CD4-positive, alpha-beta T cell (primary cell): ENCODE results near the gene RHBDL1. TPM values are rescaled to one million over a fixed set of nuclear protein-coding genes. Genes with fewer than 3 reads are reported as not detected.

Experiments used
- ATAC-seq: fragments of 200-7000 bp; cut with Tn5 transposase; one replicate; pipeline ENCODE4 v1.10.0; 2022; ENCODE audit warnings: mild to moderate bottlenecking; ENCODE audit not compliant: poor library complexity
- CTCF ChIA-PET: fragments of 350-600 bp; sonication (Branson Sonifier 250); formaldehyde crosslinking; loops from one replicate; lab custom pipeline; 2021; ENCODE audit warnings: antibody characterized with exemption, inconsistent platforms; lab: Charles Lee
- POLR2A ChIA-PET: fragments of 350-600 bp; sonication (Branson Sonifier 250); formaldehyde crosslinking; loops from one replicate; lab custom pipeline; 2021; ENCODE audit warnings: antibody characterized with exemption, inconsistent platforms; lab: Charles Lee
- DNase-seq, 14 experiments: peaks; one replicate each; pipeline ENCODE4 v3.0.0-alpha.2; 2013 to 2020; ENCODE audit warnings: mixed read lengths in 2 of 14
- H3K27ac ChIP-seq, 2 donors: one replicate each; pipeline versions ENCODE4 v1.5.1 to v1.7.0; 2013; ENCODE audit warnings: low read length in 2 of 2, low read depth in 1 of 2, mild to moderate bottlenecking in 1 of 2
- H3K27me3 ChIP-seq, 2 experiments: 1 replicate in 1 of 2; 2 replicates in 1 of 2; pipeline versions ENCODE4 v1.6.1 to v1.7.0; 2013; ENCODE audit warnings: low read length in 2 of 2, control low read depth in 1 of 2, mild to moderate bottlenecking in 1 of 2, moderate library complexity in 1 of 2; ENCODE audit not compliant: insufficient read depth in 2 of 2, control insufficient read depth in 1 of 2
- H3K36me3 ChIP-seq: one replicate; pipeline ENCODE4 v1.6.1; 2013; ENCODE audit warnings: low read length, control low read depth; ENCODE audit not compliant: insufficient read depth
- H3K4me1 ChIP-seq: one replicate; pipeline ENCODE4 v1.6.1; 2013; ENCODE audit warnings: low read length, control low read depth; ENCODE audit not compliant: insufficient read depth
- H3K4me3 ChIP-seq: one replicate; pipeline ENCODE4 v1.5.1; 2013; ENCODE audit warnings: mild to moderate bottlenecking, low read length, moderate library complexity
- H3K9me3 ChIP-seq, 2 experiments: 1 replicate in 1 of 2; 2 replicates in 1 of 2; pipeline versions ENCODE4 v1.6.1 to v1.7.0; 2013; ENCODE audit warnings: low read length in 2 of 2, mild to moderate bottlenecking in 2 of 2, control low read depth in 1 of 2, moderate library complexity in 1 of 2; ENCODE audit not compliant: control insufficient read depth in 1 of 2, insufficient read depth in 1 of 2
- H3K27ac Mint-ChIP-seq: one replicate; pipeline ENCODE4 v1.8.0; 2020; ENCODE audit warnings: mixed read lengths
- H3K27me3 Mint-ChIP-seq: one replicate; pipeline ENCODE4 v1.8.0; 2021; ENCODE audit warnings: mixed read lengths
- H3K36me3 Mint-ChIP-seq: one replicate; pipeline ENCODE4 v1.8.0; 2021; ENCODE audit warnings: low read depth, mixed read lengths
- H3K4me1 Mint-ChIP-seq: one replicate; pipeline ENCODE4 v1.8.0; 2021; ENCODE audit warnings: low read depth, mixed read lengths
- H3K4me3 Mint-ChIP-seq: one replicate; pipeline ENCODE4 v1.8.0; 2020; ENCODE audit warnings: mild to moderate bottlenecking, mixed read lengths
- H3K9me3 Mint-ChIP-seq: one replicate; pipeline ENCODE4 v1.8.0; 2020; ENCODE audit warnings: mixed read lengths
- intact Hi-C, 2 experiments: fragments of 100-400 bp; cut with DNase I in 1 of 2; cut with micrococcal nuclease in 1 of 2; formaldehyde crosslinking; loops; one replicate each; pipeline versions ENCODE4 v1.15.1 to v1.9.0; 2023 to 2025; cut with DNase I, micrococcal nuclease
- total RNA-seq, 174 experiments: library from RNA in 2 of 174; stranded (reverse) in 2 of 174; gene quantifications; one replicate each; pipeline ENCODE4 v1.2.3 and lab custom pipeline; 2021 to 2026
- TF ChIP-seq, protein P1 (sequence below): fragments of 200-600 bp; IDR thresholded peaks from one replicate; pipeline ENCODE4 v1.8.0; 2022; ENCODE audit warnings: antibody characterized with exemption, mild to moderate bottlenecking

The RHBDL1 gene
- total RNA-seq, 2 experiments from 2014 or later: 6.6 to 6.9 TPM

DNA sequence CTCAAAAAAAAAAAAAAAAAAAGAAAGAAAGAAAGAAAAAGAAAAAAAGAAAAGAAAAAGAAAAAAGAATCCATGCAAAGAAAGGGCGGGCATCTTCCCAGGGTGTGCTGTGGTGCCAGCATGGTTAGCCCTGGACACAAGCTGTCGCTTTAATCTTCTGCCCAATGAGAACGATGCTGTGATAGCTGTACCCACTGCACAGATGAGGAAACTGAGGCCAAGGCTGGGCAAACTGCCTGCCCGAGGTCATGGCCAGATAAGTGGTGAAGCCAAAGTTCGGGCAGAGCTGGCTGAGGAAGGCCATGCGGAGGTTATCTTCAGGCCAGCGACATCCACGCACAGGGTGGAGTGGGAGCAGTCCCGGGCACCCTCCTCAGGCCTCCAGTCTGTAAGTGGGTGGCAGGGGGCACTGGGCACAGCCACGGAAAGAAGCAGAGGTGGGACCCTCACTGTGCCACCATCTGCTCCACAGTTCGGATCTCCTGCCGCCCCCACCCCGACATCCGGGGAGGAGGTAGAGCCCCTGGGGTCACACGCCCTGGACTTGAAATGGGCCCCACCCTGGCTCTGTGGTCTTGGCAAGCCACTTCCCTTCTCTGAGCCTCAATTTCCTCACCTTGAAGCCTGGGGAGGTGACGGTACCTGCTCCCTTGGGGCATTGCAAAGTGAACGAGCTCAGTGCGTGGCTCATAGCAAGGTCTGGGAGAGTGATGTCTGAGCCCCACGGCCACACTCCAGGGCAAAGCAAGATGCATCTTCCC lies 23.6 kb downstream of the RHBDL1 start:
- DNase-seq (peak in 1 of 14 experiments; percentile 74), ATAC-seq (no peak)
- H3K27ac ChIP-seq: no peak overlapping the region
- Mint-ChIP-seq H3K4me3 (peak overlapping the region; percentile 62), H3K4me1 (peaks cover 7% of the 10 kb centered on the region), H3K27me3 (peaks cover 20% of the 10 kb centered on the region), H3K36me3 (no peaks in the 10 kb centered on the region), H3K9me3 (no peaks in the 10 kb centered on the region), H3K27ac (no peak overlapping the region)
- H3K4me3 ChIP-seq: no peak overlapping the region
- peaks cover 69% of the 10 kb centered on the region for H3K4me1 ChIP-seq
- ChIA-PET POLR2A (interaction anchor here (1.4 kb wide), 1 partner anchor 16 kb away, joined by 3 read pairs; the partner anchor contains the start of gene METRN), CTCF (no interaction called here)
- H3K27me3 ChIP-seq: peaks cover 31 to 34% of the 10 kb centered on the region in 2 experiments
- TF ChIP-seq, protein P1, sequence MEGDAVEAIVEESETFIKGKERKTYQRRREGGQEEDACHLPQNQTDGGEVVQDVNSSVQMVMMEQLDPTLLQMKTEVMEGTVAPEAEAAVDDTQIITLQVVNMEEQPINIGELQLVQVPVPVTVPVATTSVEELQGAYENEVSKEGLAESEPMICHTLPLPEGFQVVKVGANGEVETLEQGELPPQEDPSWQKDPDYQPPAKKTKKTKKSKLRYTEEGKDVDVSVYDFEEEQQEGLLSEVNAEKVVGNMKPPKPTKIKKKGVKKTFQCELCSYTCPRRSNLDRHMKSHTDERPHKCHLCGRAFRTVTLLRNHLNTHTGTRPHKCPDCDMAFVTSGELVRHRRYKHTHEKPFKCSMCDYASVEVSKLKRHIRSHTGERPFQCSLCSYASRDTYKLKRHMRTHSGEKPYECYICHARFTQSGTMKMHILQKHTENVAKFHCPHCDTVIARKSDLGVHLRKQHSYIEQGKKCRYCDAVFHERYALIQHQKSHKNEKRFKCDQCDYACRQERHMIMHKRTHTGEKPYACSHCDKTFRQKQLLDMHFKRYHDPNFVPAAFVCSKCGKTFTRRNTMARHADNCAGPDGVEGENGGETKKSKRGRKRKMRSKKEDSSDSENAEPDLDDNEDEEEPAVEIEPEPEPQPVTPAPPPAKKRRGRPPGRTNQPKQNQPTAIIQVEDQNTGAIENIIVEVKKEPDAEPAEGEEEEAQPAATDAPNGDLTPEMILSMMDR: no peak
- intact Hi-C loops: loop anchor here in 1 of 2 experiments (10.0 kb wide), 2 partner anchors 716 to 1266 kb away; partner anchors contain the start of genes RNF151, RPS2 and UNKL
- H3K9me3 ChIP-seq: peaks cover 0 to 40% of the 10 kb centered on the region in 2 experiments
- H3K36me3 ChIP-seq: no peaks in the 10 kb centered on the region

DNA sequence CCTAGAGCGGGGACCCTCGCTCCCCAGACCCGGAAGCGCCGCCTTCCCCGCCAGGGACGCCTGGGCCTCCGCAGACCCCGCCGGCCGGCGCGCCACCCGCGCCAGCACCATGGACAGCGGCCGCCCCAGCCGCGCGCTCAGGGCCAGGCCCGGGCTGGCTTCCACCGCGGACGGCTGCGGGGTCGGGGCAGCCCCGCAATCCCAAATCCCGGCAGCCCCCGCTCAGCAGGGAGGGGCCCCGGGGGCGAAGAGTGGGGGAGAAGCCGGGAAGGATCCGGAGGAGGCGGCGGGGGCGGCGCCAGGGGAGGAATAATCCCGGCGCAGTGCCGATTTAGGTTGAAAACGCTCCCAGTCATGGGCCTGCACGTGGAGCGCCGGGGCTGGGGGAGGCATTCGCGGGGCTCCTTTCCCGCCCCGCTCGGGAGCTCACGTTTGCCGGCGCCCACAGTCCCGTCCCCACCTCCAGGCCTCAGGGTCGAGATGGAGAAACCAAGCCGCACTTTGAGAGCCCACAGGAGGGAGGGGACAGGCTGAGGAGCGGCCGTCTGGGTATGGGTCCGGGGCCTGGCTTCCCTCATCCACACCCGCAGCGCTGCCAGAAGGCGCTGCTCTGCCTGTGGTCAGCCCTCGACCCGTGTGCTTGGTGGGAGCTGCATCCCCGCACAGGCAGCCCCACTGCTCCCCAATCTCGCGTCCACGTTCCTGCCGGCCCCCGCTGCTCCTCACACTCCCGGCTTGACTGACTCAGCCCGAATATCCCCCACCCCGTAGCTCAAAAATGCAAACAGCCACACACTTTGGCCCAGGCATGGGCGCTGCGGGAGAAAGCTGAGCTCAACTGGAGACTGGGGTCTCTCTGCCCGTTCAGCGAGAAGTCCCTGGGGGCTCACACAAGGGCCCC lies 25.5 kb downstream of the RHBDL1 start:
- peaks cover 59% of the 10 kb centered on the region for H3K4me1 ChIP-seq
- H3K27ac Mint-ChIP-seq: no peak overlapping the region
- H3K27me3 ChIP-seq: peaks cover 41 to 45% of the 10 kb centered on the region in 2 experiments
- peaks cover 20% of the 10 kb centered on the region for H3K27me3 Mint-ChIP-seq
- H3K4me1 Mint-ChIP-seq: no peaks in the 10 kb centered on the region
- TF ChIP-seq, protein P1: no peak
- intact Hi-C loops: no loop called here
- no peaks in the 10 kb centered on the region for H3K9me3 Mint-ChIP-seq
- CTCF ChIA-PET: no interaction called here
- peak; percentile 71 for ATAC-seq
- H3K36me3 Mint-ChIP-seq: no peaks in the 10 kb centered on the region
- H3K27ac ChIP-seq: no peak overlapping the region
- POLR2A ChIA-PET: interaction anchor here (1.1 kb wide), 1 partner anchor 87 kb away, joined by 3 read pairs; the partner anchor contains the start of genes CHTF18 and RPUSD1
- H3K4me3 Mint-ChIP-seq: no peak overlapping the region
- no peak overlapping the region for H3K4me3 ChIP-seq
- H3K36me3 ChIP-seq: no peaks in the 10 kb centered on the region
- DNase-seq: peak in 11 of 14 experiments; percentile 34 to 78 (median 51)
- peaks cover 0 to 48% of the 10 kb centered on the region in 2 experiments for H3K9me3 ChIP-seq

DNA sequence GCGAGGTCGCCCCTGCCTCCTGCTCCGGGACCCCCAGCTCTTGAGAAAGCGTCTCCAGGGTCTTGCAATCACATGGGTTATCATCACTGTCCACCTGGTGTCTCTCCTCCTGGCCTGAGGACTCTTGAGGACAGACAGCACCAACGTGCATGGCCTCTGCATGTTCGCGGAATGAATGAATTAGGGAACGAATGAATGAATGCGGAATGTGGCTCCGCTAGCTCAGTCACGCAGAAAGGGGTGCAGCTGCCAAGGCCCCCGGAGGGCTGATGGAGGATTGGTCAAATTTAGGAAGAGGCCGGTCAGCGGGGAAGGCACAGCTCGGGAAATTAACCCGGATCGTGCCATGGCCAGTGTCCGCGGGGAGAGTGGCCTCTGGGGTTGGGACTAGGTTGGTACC lies 26.9 kb downstream of the RHBDL1 start:
- peaks cover 0 to 62% of the 10 kb centered on the region in 2 experiments for H3K9me3 ChIP-seq
- H3K27ac ChIP-seq: no peak overlapping the region
- Mint-ChIP-seq H3K4me1 (no peaks in the 10 kb centered on the region), H3K36me3 (no peaks in the 10 kb centered on the region), H3K27ac (no peak overlapping the region), H3K4me3 (no peak overlapping the region), H3K9me3 (no peaks in the 10 kb centered on the region), H3K27me3 (peaks cover 32% of the 10 kb centered on the region)
- TF ChIP-seq, protein P1: no peak
- ChIA-PET CTCF (interaction anchor here (1.0 kb wide), 1 partner anchor 34 kb away, joined by 3 read pairs; the partner anchor contains the start of gene RHOT2), POLR2A (no interaction called here)
- peaks cover 53 to 57% of the 10 kb centered on the region in 2 experiments for H3K27me3 ChIP-seq
- no peak overlapping the region for H3K4me3 ChIP-seq
- ATAC-seq (no peak), DNase-seq (no peak)
- H3K36me3 ChIP-seq: no peaks in the 10 kb centered on the region
- intact Hi-C loops: no loop called here
- peaks cover 62% of the 10 kb centered on the region for H3K4me1 ChIP-seq
